ENCODE data around the gene WASL. TPM values are rescaled to one million over a fixed set of nuclear protein-coding genes. Genes with fewer than 3 reads are reported as not detected.

Gene WASL
- total RNA-seq, 1 experiment from 2014 or later = 33.2 TPM

- no TSS peak for BruUV-seq (replicated peaks)
- intact Hi-C loops (cut with micrococcal nuclease; ENCODE audit: unreplicated experiment) = no loop called here
- DNase-seq = no peak
- H3K4me1 Mint-ChIP-seq (ENCODE audit: low read depth, unreplicated experiment) = no peaks in the 10 kb centered on the region
- H3K9me3 Mint-ChIP-seq (ENCODE audit: low read depth, unreplicated experiment) = no peaks in the 10 kb centered on the region
- no peaks in the 10 kb centered on the region for H3K36me3 Mint-ChIP-seq (ENCODE audit: insufficient read depth, unreplicated experiment)
- H3K4me3 Mint-ChIP-seq (ENCODE audit: low read depth, unreplicated experiment) = no peak overlapping the region
- CTCF ChIA-PET = interaction anchor here (0.7 kb wide), 2 partner anchors 70 to 852 kb away, joined by 3 read pairs; no protein-coding TSS in a partner anchor
- H3K27ac Mint-ChIP-seq (ENCODE audit: unreplicated experiment) = no peak overlapping the region
- no peak for TF ChIP-seq CTCF (IDR thresholded peaks at IDR 0.05; ENCODE audit: unreplicated experiment)
- peaks cover 39% of the 10 kb centered on the region for H3K27me3 Mint-ChIP-seq (ENCODE audit: unreplicated experiment)
Observed at GRCh38 chr7:123657304-123657685, 91.5 kb downstream of the WASL start.

GRCh38 chr7:123656544-123657303, 92.1 kb downstream of the WASL start:
- no peaks in the 10 kb centered on the region for H3K4me1 Mint-ChIP-seq (ENCODE audit: low read depth, unreplicated experiment)
- no peak overlapping the region for H3K27ac Mint-ChIP-seq (ENCODE audit: unreplicated experiment)
- intact Hi-C loops (cut with micrococcal nuclease; ENCODE audit: unreplicated experiment) = no loop called here
- TF ChIP-seq CTCF (IDR thresholded peaks at IDR 0.05; ENCODE audit: unreplicated experiment) = no peak
- H3K27me3 Mint-ChIP-seq (ENCODE audit: unreplicated experiment) = peaks cover 33% of the 10 kb centered on the region
- H3K9me3 Mint-ChIP-seq (ENCODE audit: low read depth, unreplicated experiment) = no peaks in the 10 kb centered on the region
- CTCF ChIA-PET = no interaction called here
- BruUV-seq (replicated peaks) = no TSS peak
- no peak for DNase-seq
- H3K36me3 Mint-ChIP-seq (ENCODE audit: insufficient read depth, unreplicated experiment) = no peaks in the 10 kb centered on the region
- no peak overlapping the region for H3K4me3 Mint-ChIP-seq (ENCODE audit: low read depth, unreplicated experiment)

- no peak for DNase-seq
- H3K4me1 Mint-ChIP-seq (ENCODE audit: low read depth, unreplicated experiment) = no peaks in the 10 kb centered on the region
- CTCF ChIA-PET = no interaction called here
- H3K36me3 Mint-ChIP-seq (ENCODE audit: insufficient read depth, unreplicated experiment) = no peaks in the 10 kb centered on the region
- BruUV-seq (replicated peaks) = no TSS peak
- intact Hi-C loops (cut with micrococcal nuclease; ENCODE audit: unreplicated experiment) = no loop called here
- TF ChIP-seq CTCF (IDR thresholded peaks at IDR 0.05; ENCODE audit: unreplicated experiment) = no peak
- no peak within 1 kb of the TSS for H3K4me3 Mint-ChIP-seq (ENCODE audit: low read depth, unreplicated experiment)
- no peaks in the 10 kb centered on the region for H3K9me3 Mint-ChIP-seq (ENCODE audit: low read depth, unreplicated experiment)
- H3K27ac Mint-ChIP-seq (ENCODE audit: unreplicated experiment) = no peak within 1 kb of the TSS
- H3K27me3 Mint-ChIP-seq (ENCODE audit: unreplicated experiment) = peaks cover 22% of the 10 kb centered on the region
Observed at GRCh38 chr7:123655614-123656013, 93.2 kb downstream of the WASL start, which contains the start of gene LMOD2. TSS of gene LMOD2 (plus strand) at chr7:123655866. CDS start at chr7:123655964, 98 bp downstream.

GRCh38 chr7:123653162-123653561, 95.6 kb downstream of the WASL start:
- BruUV-seq (replicated peaks) = no TSS peak
- H3K4me1 Mint-ChIP-seq (ENCODE audit: low read depth, unreplicated experiment) = no peaks in the 10 kb centered on the region
- no peak overlapping the region for H3K27ac Mint-ChIP-seq (ENCODE audit: unreplicated experiment)
- DNase-seq = no peak
- intact Hi-C loops (cut with micrococcal nuclease; ENCODE audit: unreplicated experiment) = no loop called here
- CTCF ChIA-PET = interaction anchor here (0.6 kb wide), 1 partner anchor 287 kb away, joined by 4 read pairs; no protein-coding TSS in a partner anchor
- H3K9me3 Mint-ChIP-seq (ENCODE audit: low read depth, unreplicated experiment) = no peaks in the 10 kb centered on the region
- TF ChIP-seq CTCF (IDR thresholded peaks at IDR 0.05; ENCODE audit: unreplicated experiment) = no peak
- H3K4me3 Mint-ChIP-seq (ENCODE audit: low read depth, unreplicated experiment) = no peak overlapping the region
- no peaks in the 10 kb centered on the region for H3K27me3 Mint-ChIP-seq (ENCODE audit: unreplicated experiment)
- no peaks in the 10 kb centered on the region for H3K36me3 Mint-ChIP-seq (ENCODE audit: insufficient read depth, unreplicated experiment)

All from Calu3 (cell line).